DND-41 (cell line): ENCODE data around the gene JAZF1.

Experiments used
- EZH2 ChIP-seq: IDR thresholded peaks from 3 replicates; pipeline ENCODE4 v1.6.1; 2012; ENCODE audit warnings: borderline replicate concordance, low read depth, mild to moderate bottlenecking, moderate library complexity, low read length, inconsistent platforms; ENCODE audit not compliant: severe bottlenecking
- TF ChIP-seq, protein P1 (sequence below): IDR thresholded peaks from 2 replicates; pipeline ENCODE4 v1.5.1; 2012; ENCODE audit warnings: borderline replicate concordance, low read length, moderate library complexity, mild to moderate bottlenecking; ENCODE audit not compliant: poor library complexity, severe bottlenecking; ENCODE audit errors: extremely low read depth

- TF ChIP-seq, protein P1, sequence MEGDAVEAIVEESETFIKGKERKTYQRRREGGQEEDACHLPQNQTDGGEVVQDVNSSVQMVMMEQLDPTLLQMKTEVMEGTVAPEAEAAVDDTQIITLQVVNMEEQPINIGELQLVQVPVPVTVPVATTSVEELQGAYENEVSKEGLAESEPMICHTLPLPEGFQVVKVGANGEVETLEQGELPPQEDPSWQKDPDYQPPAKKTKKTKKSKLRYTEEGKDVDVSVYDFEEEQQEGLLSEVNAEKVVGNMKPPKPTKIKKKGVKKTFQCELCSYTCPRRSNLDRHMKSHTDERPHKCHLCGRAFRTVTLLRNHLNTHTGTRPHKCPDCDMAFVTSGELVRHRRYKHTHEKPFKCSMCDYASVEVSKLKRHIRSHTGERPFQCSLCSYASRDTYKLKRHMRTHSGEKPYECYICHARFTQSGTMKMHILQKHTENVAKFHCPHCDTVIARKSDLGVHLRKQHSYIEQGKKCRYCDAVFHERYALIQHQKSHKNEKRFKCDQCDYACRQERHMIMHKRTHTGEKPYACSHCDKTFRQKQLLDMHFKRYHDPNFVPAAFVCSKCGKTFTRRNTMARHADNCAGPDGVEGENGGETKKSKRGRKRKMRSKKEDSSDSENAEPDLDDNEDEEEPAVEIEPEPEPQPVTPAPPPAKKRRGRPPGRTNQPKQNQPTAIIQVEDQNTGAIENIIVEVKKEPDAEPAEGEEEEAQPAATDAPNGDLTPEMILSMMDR, result no peak
- TF ChIP-seq EZH2, result no peak
These were observed 189.5 kb downstream of the JAZF1 start for GRCh38 chr7:27991006-27991528.
